ENCODE data around the gene SNCG.
"Not testable (repeated sequence)": the region's sequence is repeated elsewhere in the genome, so short reads cannot be mapped to it uniquely, and the experiment has no call there.

Gene SNCG

DNA sequence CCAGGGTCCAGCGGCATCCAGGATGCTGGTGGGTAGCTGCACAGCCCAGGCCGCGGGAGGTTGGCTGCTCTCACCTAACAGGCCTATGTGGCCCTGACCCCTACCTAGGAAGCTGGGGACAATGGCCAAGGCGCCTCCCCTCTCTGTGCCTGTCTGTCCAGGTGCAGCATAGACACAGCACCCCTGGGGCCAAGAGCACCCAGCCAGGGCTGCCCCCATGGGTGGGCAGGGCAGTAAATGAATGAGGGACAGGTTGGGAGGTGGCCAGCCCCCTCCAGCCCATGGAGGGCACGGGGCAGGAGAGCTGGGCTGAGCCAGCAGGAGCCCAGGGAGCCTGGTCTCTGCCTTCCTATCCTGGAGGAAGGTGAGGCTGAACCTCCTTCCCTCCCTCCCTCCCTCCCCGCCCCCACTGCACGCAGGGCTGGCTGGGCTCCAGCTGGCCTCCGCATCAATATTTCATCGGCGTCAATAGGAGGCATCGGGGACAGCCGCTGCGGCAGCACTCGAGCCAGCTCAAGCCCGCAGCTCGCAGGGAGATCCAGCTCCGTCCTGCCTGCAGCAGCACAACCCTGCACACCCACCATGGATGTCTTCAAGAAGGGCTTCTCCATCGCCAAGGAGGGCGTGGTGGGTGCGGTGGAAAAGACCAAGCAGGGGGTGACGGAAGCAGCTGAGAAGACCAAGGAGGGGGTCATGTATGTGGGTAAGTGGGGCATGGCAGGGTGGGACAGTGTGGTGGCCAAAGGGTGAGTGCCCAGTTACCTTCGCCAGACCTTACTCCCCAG lies at the start of gene SNCG:
SNCG (plus strand) TSS at position 484 of the 785 bp plus-strand sequence; CDS start at position 583, 99 bp downstream.
- DNase-seq (ENCODE audit: low read depth), result no peak

DNA sequence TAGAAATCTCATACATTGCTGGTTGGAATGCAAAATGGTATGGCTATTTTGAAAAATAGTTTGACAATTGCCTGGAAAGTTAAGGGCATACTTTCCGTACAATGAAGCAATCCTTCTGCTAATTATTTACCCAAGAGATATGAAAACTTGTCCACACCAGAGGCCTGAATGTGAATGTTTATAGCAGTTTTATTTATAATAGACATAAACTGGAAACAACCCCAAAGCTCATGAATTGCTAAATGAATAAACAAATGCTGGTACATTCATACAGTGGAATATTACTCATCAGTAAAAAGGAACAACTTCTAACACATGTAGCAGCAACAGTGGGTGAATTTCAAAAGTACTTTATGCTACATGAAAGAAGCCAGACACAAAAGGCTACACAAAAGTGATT lies 43.7 kb upstream of the SNCG start:
- DNase-seq (ENCODE audit: low read depth), result no peak

- DNase-seq (ENCODE audit: low read depth), result no peak
Observed at GRCh38 chr10:86918022-86918471, 40.4 kb upstream of the SNCG start.

- DNase-seq (ENCODE audit: low read depth), result no peak
Observed at GRCh38 chr10:86922553-86922961, 35.8 kb upstream of the SNCG start.

- DNase-seq (ENCODE audit: low read depth), result no peak
Observed at GRCh38 chr10:86929468-86930380, 28.7 kb upstream of the SNCG start.

DNA sequence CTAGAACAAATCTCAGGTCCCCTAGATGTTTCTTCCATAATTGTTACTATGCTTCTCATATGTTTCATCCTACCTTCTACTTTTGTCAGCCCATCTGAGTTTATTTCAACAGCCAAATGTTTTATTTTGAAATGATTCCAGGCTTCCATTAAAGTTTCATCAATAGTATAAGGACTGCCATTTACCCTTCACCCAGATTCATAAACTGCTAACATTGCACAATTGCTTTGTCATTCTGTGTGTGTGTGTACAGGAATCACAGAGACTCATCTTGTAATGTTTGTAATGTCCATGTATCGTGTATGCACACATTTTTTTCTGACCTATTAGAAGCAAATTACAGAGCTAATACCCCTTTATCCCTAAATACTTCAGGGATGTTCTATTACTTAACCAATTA lies 26.5 kb upstream of the SNCG start:
- DNase-seq (ENCODE audit: low read depth), result no peak

DNA sequence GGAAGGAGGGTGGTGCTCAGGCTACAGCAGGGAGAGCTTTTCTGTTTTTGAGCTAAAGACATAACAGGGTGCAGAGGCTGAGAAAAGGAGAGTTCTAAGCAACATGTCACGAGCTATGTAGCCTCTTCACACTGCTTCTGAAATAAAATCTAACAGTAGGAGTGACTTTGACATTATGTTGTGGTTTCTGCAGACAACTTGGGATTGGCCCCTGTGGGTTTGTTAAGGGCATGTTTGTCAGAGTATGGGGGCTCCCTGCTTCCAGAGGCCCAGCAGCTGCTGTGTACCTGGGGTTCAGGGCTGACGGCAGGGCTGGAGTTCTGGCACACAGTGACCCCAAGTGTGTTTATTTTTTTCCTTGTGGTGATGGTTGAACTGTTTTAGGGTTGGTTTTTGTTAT lies 25.7 kb upstream of the SNCG start:
- no peak for DNase-seq (ENCODE audit: low read depth)

- not testable (repeated sequence) for DNase-seq (ENCODE audit: low read depth)
Observed at GRCh38 chr10:86934162-86934711, 24.2 kb upstream of the SNCG start.

DNA sequence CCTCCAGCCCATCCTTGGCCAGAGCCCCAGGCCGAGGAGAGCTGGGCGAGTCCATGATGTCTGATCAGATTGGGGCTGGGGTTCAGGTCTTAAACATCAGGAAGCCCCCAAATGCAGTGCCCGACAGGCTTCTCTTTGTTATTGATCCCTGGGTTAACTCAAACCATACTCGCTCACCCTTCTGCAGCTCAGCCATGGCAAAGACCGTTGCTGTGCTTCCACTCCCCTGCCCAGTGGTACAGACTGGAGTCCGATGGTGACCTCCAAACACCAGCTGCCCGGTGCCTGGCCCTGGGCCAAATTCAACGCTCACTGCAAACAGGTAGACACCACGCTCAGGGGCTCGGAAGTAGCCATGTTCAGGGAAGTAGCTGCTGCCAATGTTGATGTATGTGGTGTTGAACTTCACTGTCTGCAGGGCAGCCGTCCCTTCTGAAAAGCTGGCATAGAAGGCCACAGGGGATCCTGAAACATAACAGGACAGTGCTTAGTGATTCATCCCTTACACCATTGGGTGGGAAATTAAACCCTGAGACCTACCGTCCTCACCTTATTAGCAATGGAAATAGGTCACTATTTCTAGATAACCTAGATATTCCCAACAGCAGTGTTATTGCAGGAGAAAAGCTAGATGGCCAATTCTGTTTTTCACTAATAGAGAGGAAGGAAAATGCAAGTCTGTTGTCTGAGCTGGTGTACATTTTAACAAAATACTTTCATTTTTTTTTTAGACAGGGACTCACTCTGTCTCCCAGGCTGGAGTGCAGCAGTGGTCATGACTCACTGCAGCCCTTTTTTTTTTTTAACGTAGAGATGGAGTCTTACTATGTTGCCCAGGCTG lies 21.5 kb upstream of the SNCG start:
- no peak for DNase-seq (ENCODE audit: low read depth)

DNA sequence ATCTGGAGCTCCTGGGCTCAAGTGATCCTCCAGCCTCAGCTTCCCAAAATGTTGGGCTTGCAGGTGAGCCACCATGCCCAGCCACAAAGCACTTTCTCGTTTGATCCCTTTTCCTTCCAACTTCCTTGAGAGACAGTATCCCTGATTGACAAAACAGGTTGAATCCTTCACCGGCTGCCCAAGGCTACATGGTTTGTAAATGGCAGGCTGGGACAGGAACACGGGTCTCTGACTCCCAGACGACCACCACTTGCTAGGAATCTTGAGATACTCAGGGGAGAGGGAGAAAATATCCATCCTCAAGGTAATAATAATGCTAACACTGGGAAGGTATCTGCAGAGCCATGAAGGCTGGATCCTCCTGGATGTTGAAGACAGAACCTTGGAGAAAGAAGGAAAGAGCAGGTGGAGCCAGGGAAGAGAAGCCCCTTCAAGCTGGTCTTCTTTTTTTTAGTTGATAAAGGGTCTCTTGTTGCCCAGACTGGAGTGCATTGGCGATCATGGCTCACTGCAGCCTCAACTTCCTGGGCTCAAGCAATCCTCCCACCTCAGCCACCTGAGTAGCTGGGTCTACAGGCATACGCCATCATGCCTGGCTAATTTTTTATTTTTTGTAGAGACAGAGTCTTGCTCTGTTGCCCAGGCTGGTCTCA lies 20.8 kb upstream of the SNCG start:
- DNase-seq (ENCODE audit: low read depth), result no peak

DNA sequence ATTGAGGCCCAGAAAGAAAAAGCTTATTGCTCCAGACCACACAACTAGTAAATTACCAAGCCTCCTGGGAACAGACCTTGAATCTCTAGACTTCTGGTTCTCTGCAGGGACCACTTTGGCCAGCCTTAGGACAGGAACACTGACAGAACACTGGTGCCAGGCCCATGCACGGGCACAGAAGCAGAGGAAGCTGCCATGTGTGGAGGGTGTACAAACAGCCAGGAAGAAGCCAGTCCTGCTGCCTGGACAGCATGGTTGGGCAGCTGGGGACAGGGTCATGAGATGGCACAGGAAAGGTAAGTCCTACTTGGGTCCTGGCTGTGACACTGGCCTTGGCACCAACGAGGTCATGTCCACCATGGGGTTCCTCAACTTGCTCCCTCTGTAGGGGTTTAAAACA lies 20.1 kb upstream of the SNCG start:
- DNase-seq (ENCODE audit: low read depth), result no peak

DNA sequence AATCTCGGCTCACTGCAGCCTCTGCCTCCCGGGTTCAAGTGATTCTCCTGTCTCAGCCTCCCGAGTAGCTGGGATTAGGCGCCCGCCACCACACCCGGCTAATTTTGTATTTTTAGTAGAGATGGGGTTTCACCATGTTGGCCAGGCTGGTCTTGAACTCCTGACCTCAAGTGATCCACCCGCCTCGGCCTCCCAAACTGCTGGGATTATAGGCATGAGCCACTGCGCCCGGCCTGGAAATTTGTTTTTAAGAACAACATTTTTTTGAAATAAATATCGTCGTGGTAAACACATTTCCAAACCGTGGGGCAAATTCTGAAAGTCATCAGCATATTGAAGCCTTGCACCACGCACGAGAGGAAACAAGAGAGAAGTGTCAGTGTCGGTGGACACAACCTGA lies 18.3 kb upstream of the SNCG start:
- not testable (repeated sequence) for DNase-seq (ENCODE audit: low read depth)

DNA sequence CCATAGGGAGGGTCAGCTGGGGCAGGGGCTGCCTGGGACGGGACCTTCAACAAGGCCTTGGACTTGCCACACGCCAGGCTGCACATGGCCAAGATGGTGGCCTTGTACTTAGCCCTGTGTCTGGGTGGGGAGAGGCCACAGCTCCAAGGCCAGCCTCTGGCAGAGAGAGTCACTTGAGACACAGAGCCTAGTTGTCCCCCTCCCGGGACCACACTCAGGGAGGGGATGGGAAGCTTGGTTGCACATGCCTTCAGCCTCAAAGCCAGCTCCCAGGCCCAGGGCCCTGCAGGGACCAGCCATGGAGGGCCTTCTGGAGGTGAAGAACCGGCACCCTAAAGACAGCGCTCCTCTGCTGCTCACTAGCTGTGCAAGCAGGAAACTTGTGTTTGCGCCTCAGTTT lies 17.7 kb upstream of the SNCG start:
- no peak for DNase-seq (ENCODE audit: low read depth)

DNA sequence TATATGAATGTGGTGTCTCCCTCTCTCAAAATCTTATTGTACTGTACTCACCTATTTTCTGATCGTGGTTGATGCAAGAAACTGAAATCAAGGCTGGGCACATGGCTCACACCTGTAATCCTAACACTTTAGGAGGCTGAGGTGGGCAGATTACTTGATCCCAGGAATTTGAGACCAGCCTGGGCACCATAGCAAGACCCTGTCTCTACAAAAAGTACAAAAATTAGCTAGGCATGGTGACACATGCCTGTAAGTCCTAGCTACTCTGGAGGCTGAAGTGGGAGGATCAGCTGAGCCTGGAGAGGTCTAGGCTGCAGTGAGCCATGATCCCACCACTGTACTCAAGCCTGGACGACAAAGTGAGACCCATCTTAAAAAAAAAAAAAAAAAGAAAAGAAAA lies 17.0 kb upstream of the SNCG start:
- no peak for DNase-seq (ENCODE audit: low read depth)

DNA sequence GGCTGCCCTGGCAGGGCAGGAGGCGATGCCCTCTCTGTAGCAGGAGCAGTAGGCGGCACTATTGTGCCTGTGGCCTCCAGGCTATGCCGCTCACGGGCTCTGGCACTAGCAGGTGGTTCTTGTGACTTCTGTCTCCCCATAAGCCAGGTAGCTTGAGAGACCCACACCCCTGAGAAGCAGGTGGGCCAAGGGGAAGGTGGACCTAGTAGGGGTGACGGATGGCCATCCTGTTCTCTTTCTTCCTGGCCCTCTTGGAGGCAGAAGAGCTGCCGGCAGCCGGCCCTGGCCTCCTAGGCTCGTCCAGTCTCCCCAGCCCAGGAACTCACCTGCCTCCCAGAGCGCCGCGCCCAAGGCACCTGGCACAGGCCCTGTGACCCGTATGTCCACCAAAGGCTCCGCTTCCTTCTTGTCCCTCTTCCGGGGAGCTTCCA lies 16.4 kb upstream of the SNCG start:
- DNase-seq (ENCODE audit: low read depth), result no peak

GRCh38 chr10:86942441-86943315 lies 15.7 kb upstream of the SNCG start:
- DNase-seq (ENCODE audit: low read depth), result no peak

DNA sequence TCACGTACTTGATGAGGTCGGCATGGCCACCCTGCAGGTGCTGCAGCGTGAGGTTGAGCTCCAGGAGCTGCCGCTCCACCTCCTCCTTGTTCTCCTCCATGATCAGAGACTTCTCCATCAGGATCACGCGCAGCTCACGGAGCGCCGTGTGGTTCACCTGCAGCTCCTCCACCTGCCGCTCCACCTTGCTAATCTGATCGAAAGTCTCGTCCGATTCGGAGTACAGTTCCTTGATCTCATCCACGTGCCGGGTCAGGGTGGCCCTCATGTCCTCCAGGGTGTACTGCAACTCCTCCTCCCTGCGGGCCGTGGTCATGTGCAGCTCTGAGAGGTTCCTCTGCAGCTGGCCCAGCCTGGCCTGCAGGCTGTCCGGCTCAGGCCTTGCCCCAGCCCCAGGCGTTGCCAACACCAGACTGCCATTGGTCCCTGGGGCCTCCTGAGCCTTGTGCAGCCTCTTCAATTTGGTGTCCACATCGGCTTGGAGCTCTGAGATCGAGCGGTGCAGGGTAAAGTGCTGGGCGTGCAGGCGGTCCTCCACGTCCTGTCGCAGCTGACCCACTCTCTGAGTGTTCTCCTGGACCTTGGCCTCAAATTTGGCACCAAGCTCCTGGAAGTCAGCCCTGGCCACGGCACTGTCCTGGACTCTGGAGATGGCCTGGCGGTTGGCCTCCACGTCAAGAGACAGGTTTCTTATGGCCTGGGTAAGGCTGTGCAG lies 14.9 kb upstream of the SNCG start:
- DNase-seq (ENCODE audit: low read depth), result no peak

GRCh38 chr10:86944031-86944419 lies 14.4 kb upstream of the SNCG start:
- no peak for DNase-seq (ENCODE audit: low read depth)

- no peak for DNase-seq (ENCODE audit: low read depth)
Observed at GRCh38 chr10:86944471-86944870, 13.9 kb upstream of the SNCG start.

GRCh38 chr10:86944907-86945306 lies 13.5 kb upstream of the SNCG start:
- no peak for DNase-seq (ENCODE audit: low read depth)

Measured in stimulated activated CD8-positive, alpha-beta memory T cell treated with anti-CD3 and anti-CD28 coated beads, Interleukin-15, amount 100 ng/mL, for 1 hour (primary cell).